Keratinocyte (primary cell): ENCODE measurements around the gene HYAL3. TPM values are rescaled to one million over a fixed set of nuclear protein-coding genes. Genes with fewer than 3 reads are reported as not detected.
A peak's percentile ranks its signal among the peaks of the same experiment; 100 is the strongest.

Experiments
- DNase-seq: peaks from one replicate; pipeline ENCODE4 v3.0.0-alpha.2; 2011; ENCODE audit warnings: low read depth, missing footprints, low spot score
- FAIRE-seq: peaks from 2 replicates; lab custom pipeline; 2011; peaks lifted over from hg19 to GRCh38; lab: Jason Lieb, UNC
- H2AFZ ChIP-seq: 2 replicates; pipeline ENCODE4 v1.6.0; 2012; ENCODE audit warnings: low read length, control low read depth, inconsistent platforms; ENCODE audit not compliant: control insufficient read depth
- H3K27ac ChIP-seq: 2 replicates; pipeline ENCODE4 v1.5.1; 2011; ENCODE audit warnings: low read length; ENCODE audit not compliant: control insufficient read depth, insufficient read depth
- H3K27me3 ChIP-seq: 3 replicates; pipeline ENCODE4 v1.6.0; 2011; ENCODE audit warnings: low read length; ENCODE audit not compliant: control insufficient read depth, insufficient read depth; ENCODE audit errors: extremely low read depth
- H3K36me3 ChIP-seq, 2 experiments: 2 replicates in 1 of 2; 3 replicates in 1 of 2; pipeline ENCODE4 v1.5.1; 2011; ENCODE audit warnings: low read length in 2 of 2, mild to moderate bottlenecking in 1 of 2; ENCODE audit not compliant: control insufficient read depth in 2 of 2, insufficient read depth in 2 of 2; ENCODE audit errors: extremely low read depth in 1 of 2
- H3K4me1 ChIP-seq: 3 replicates; pipeline ENCODE4 v1.5.1; 2011; ENCODE audit warnings: low read length; ENCODE audit not compliant: control insufficient read depth, insufficient read depth; ENCODE audit errors: extremely low read depth
- H3K4me2 ChIP-seq: 3 replicates; pipeline ENCODE4 v1.6.0; 2011; ENCODE audit warnings: low read depth, low read length; ENCODE audit not compliant: control insufficient read depth, insufficient read depth; ENCODE audit errors: extremely low read depth
- H3K4me3 ChIP-seq, 3 experiments: fragments of 200-600 bp in 1 of 3; sonication (generic) in 1 of 3; 2 replicates in 2 of 3; 3 replicates in 1 of 3; pipeline ENCODE4 v1.5.1; 2011 to 2016; ENCODE audit warnings: low read length in 3 of 3, mild to moderate bottlenecking in 3 of 3, control low read depth in 2 of 3, inconsistent platforms in 1 of 3, low read depth in 1 of 3, mixed read lengths in 1 of 3, mixed run types in 1 of 3, moderate library complexity in 1 of 3; ENCODE audit not compliant: control insufficient read depth in 2 of 3, insufficient read depth in 2 of 3; ENCODE audit errors: extremely low read depth in 1 of 3
- H3K79me2 ChIP-seq: 2 replicates; pipeline ENCODE4 v1.6.0; 2012; ENCODE audit warnings: low read length; ENCODE audit not compliant: control insufficient read depth, insufficient read depth
- H3K9ac ChIP-seq: 3 replicates; pipeline ENCODE4 v1.6.0; 2011; ENCODE audit warnings: low read length; ENCODE audit not compliant: control insufficient read depth, insufficient read depth; ENCODE audit errors: extremely low read depth
- H3K9me1 ChIP-seq: 3 replicates; pipeline ENCODE4 v1.6.0; 2011; ENCODE audit warnings: low read length; ENCODE audit not compliant: control insufficient read depth, insufficient read depth; ENCODE audit errors: extremely low read depth
- H3K9me3 ChIP-seq: 2 replicates; pipeline ENCODE4 v1.5.1; 2012; ENCODE audit warnings: low read depth, low read length; ENCODE audit not compliant: control insufficient read depth
- H4K20me1 ChIP-seq: 3 replicates; pipeline ENCODE4 v1.6.0; 2011; ENCODE audit warnings: low read length; ENCODE audit not compliant: control insufficient read depth, insufficient read depth; ENCODE audit errors: extremely low read depth
- EZH2 ChIP-seq: IDR thresholded peaks from one replicate; pipeline ENCODE4 v1.6.1; 2012; ENCODE audit warnings: inconsistent platforms, mild to moderate bottlenecking, low read length, moderate library complexity
- dilution Hi-C: fragments of 300-500 bp; cut with MboI; formaldehyde crosslinking; loops from one replicate; pipeline ENCODE4 v1.7.0; 2020; ENCODE audit warnings: low sequenced_read_pairs; ENCODE audit not compliant: extremely low pct_ligation_motif_present
- polyA plus RNA-seq, 5 experiments: library from polyadenylated mRNA; depleted of rRNA in 3 of 5; stranded (reverse) in 3 of 5; stranded (forward) in 1 of 5; unstranded in 1 of 5; fragments of >200 nt; gene quantifications; 1 replicate in 1 of 5; 2 replicates in 3 of 5; 3 replicates in 1 of 5; pipeline versions ENCODE4 v1.2.1 to v1.2.3, GENCODE V29; 2011 to 2012; ENCODE audit warnings: missing spikeins in 2 of 5, low read depth in 1 of 5, low replicate concordance in 1 of 5
- TF ChIP-seq, protein P1 (sequence below), 3 experiments: IDR thresholded peaks in 1 of 3; conservative IDR thresholded peaks in 1 of 3; optimal IDR thresholded peaks in 1 of 3; 2 replicates in 2 of 3; 3 replicates in 1 of 3; pipeline versions ENCODE3 to v1.5.1; 2011; ENCODE audit warnings: low read length in 3 of 3, mild to moderate bottlenecking in 3 of 3, moderate library complexity in 2 of 3, control low read depth in 1 of 3, inconsistent platforms in 1 of 3; ENCODE audit not compliant: insufficient read depth in 2 of 3; ENCODE audit errors: extremely low read depth in 1 of 3

HYAL3 gene
- polyA plus RNA-seq, 1 donor (not counting 4 experiments of a cell fraction or from before 2014, with no cell fraction given) = 6.6 TPM

DNA sequence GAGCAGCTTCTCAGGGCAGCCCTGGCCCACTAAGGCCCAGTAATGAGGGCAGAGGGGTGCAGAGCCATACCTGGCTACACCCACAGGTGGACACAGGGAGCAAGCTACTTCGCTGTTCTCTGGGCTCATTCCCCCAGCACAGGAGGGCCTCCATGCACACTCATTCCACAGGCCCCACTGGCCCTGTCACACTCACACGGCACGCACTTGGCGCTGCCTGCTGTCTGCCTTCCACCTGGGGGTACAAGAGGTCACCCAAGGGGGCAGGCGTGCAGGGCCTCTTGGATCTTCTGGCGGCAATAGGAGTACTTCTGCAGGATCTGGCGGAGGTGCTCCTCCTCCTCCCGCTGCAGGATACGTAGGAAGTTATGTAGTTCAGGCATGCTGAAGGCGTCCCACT lies 31.1 kb upstream of the HYAL3 start:
- Histone ChIP-seq H3K4me2 (no peak overlapping the region), H3K9me3 (no peaks in the 10 kb centered on the region), H4K20me1 (peaks cover 7% of the 10 kb centered on the region), H3K4me1 (peaks cover 25% of the 10 kb centered on the region), H2AFZ (no peak overlapping the region), H3K27ac (no peak overlapping the region), H3K4me3 (no peak overlapping the region), H3K27me3 (no peaks in the 10 kb centered on the region), H3K36me3 (peaks cover 31 to 41% of the 10 kb centered on the region in 2 experiments), H3K79me2 (peaks cover 67% of the 10 kb centered on the region), H3K9me1 (no peaks in the 10 kb centered on the region), H3K9ac (no peak overlapping the region)
- DNase-seq = no peak
- TF ChIP-seq, protein P1, sequence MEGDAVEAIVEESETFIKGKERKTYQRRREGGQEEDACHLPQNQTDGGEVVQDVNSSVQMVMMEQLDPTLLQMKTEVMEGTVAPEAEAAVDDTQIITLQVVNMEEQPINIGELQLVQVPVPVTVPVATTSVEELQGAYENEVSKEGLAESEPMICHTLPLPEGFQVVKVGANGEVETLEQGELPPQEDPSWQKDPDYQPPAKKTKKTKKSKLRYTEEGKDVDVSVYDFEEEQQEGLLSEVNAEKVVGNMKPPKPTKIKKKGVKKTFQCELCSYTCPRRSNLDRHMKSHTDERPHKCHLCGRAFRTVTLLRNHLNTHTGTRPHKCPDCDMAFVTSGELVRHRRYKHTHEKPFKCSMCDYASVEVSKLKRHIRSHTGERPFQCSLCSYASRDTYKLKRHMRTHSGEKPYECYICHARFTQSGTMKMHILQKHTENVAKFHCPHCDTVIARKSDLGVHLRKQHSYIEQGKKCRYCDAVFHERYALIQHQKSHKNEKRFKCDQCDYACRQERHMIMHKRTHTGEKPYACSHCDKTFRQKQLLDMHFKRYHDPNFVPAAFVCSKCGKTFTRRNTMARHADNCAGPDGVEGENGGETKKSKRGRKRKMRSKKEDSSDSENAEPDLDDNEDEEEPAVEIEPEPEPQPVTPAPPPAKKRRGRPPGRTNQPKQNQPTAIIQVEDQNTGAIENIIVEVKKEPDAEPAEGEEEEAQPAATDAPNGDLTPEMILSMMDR (optimal IDR thresholded peaks at IDR 0.05 in 1 of 3, IDR thresholded peaks at IDR 0.05 in 1 of 3, conservative IDR thresholded peaks at IDR 0.05 in 1 of 3; ENCODE audit: extremely low read depth in 1 of 3, insufficient read depth in 2 of 3, low read length in 3 of 3) = no peak
- TF ChIP-seq EZH2 = no peak
- FAIRE-seq = no peak
- dilution Hi-C loops = no loop called here

DNA sequence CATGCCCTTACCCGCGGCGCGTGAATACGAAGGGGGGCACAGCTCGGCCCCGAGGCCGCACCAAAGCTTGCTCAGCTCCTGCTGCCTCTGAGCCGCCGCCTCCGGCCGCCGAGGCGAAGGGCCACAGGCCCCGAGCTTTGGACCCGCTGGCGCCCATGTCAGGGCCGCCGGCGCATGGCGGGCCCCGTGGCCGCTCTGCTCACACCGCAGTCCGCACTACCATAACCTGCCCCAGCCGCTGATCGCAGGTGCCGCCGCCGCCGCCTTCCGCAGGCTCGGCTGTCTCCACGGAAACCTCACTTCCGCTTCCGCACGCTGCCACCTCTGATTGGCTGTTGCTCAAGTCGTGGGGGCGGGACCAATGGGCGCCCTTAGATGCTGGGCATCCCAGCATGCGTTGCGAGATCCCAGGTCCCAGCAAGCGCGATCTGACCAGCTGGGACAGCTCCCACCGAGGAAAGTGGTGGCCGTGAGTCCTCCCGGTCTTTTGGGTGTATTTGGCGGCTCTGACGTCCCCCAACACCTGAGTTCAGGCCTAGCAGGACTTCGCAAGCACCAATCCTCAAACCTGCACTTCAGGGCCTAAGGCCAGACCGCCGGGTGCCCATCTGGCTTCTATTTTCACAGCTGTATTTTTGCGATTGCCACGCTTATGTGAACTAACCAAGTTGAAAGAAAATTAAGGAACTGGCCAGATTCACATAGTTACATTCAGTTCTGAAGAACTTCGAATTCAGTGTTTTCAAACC lies 28.9 kb upstream of the HYAL3 start, which contains the start of gene TUSC2:
TUSC2 (minus strand) TSS at position 281 of the 749 bp plus-strand sequence; CDS start at position 157, 124 bp downstream.
- H3K27ac ChIP-seq = peak within 1 kb of the TSS; percentile 74
- TF ChIP-seq, protein P1 (optimal IDR thresholded peaks at IDR 0.05 in 1 of 3, IDR thresholded peaks at IDR 0.05 in 1 of 3, conservative IDR thresholded peaks at IDR 0.05 in 1 of 3; ENCODE audit: extremely low read depth in 1 of 3, insufficient read depth in 2 of 3, low read length in 3 of 3) = no peak
- no peak for TF ChIP-seq EZH2
- DNase-seq (peak; percentile 90), FAIRE-seq (peak; percentile 76)
- H3K4me2 ChIP-seq = peak within 1 kb of the TSS; percentile 94
- H3K27me3 ChIP-seq = no peaks in the 10 kb centered on the region
- peaks cover 45% of the 10 kb centered on the region for H3K79me2 ChIP-seq
- H3K4me3 ChIP-seq = peak within 1 kb of the TSS; percentile 86 to 90 (median 87)
- peaks cover 12% of the 10 kb centered on the region for H3K4me1 ChIP-seq
- H2AFZ ChIP-seq = no peak within 1 kb of the TSS
- H4K20me1 ChIP-seq = no peaks in the 10 kb centered on the region
- H3K9me3 ChIP-seq = no peaks in the 10 kb centered on the region
- H3K9me1 ChIP-seq = no peaks in the 10 kb centered on the region
- peak within 1 kb of the TSS; percentile 87 for H3K9ac ChIP-seq
- dilution Hi-C loops = no loop called here
- peaks cover 28 to 40% of the 10 kb centered on the region in 2 experiments for H3K36me3 ChIP-seq
